Gastrocnemius medialis (tissue), 4 donors: Measurements from ENCODE around the gene NEDD4.

Experiments
- CTCF ChIP-seq, 5 experiments: fragments of 450-650 bp in 3 of 5; fragments of 200-600 bp in 2 of 5; sonication (generic) in 2 of 5; IDR thresholded peaks in 4 of 5; conservative IDR thresholded peaks in 1 of 5; 1 replicate in 4 of 5; 2 replicates in 1 of 5; pipeline ENCODE4 v1.5.1; 2016 to 2019; ENCODE audit warnings: antibody characterized with exemption in 5 of 5, mild to moderate bottlenecking in 3 of 5, moderate library complexity in 3 of 5
- POLR2A ChIP-seq, 2 donors: fragments of 450-650 bp; IDR thresholded peaks; one replicate each; pipeline ENCODE4 v1.6.1; 2017; ENCODE audit warnings: antibody characterized with exemption in 2 of 2, mild to moderate bottlenecking in 2 of 2, moderate library complexity in 2 of 2

GRCh38 chr15:55970286-55970685 is 23.1 kb downstream of the NEDD4 start:
- TF ChIP-seq CTCF (IDR thresholded peaks at IDR 0.05 in 4 of 5, conservative IDR thresholded peaks at IDR 0.05 in 1 of 5) = no peak
- TF ChIP-seq POLR2A (IDR thresholded peaks at IDR 0.05) = no peak
